GM12878 (cell line): Measurements from ENCODE around the gene GLS. TPM values are rescaled to one million over a fixed set of nuclear protein-coding genes. Genes with fewer than 3 reads are reported as not detected.

Experiments
- ATAC-seq: fragments of 200-7000 bp; cut with Tn5 transposase; 3 replicates; pipeline ENCODE4 v1.9.1; 2020; ENCODE audit warnings: mild to moderate bottlenecking, moderate library complexity
- BruUV-seq: library from RNA; stranded (reverse); fragments of 400-500 nt; replicated peaks from 2 replicates; lab custom pipeline; 2021; lab: Mats Ljungman, UMichigan
- CTCF ChIA-PET: fragments of 300-600 bp; sonication (Branson Sonifier 250); formaldehyde crosslinking; extraction: SDS; loops from one replicate; lab custom pipeline; 2021; ENCODE audit warnings: inconsistent platforms; lab: Yijun Ruan, JAX
- POLR2A ChIA-PET: fragments of 350-600 bp; formaldehyde crosslinking; extraction: SDS; loops from one replicate; lab custom pipeline; 2021; ENCODE audit warnings: inconsistent platforms; lab: Charles Lee
- RAD21 ChIA-PET: fragments of 300-600 bp; sonication (Branson Sonifier 250); formaldehyde crosslinking; loops from one replicate; lab custom pipeline; 2023; ENCODE audit warnings: antibody characterized with exemption; ENCODE audit not compliant: unreplicated experiment; lab: Charles Lee
- SMC1A ChIA-PET: fragments of 300-600 bp; sonication (Branson Sonifier 250); formaldehyde crosslinking; loops from one replicate; lab custom pipeline; 2023; ENCODE audit not compliant: unreplicated experiment, uncharacterized antibody; lab: Charles Lee
- DNase-seq: peaks from one replicate; pipeline ENCODE4 v3.0.0-alpha.2; 2011; ENCODE audit warnings: low read depth, low spot score
- FAIRE-seq: peaks from 3 replicates; lab custom pipeline; 2011; peaks lifted over from hg19 to GRCh38; lab: Jason Lieb, UNC
- H2AFZ ChIP-seq: 2 replicates; pipeline ENCODE4 v1.6.0; 2011; ENCODE audit warnings: low read depth, low read length, control low read depth; ENCODE audit not compliant: control insufficient read depth
- H3K27ac ChIP-seq: 2 replicates; pipeline ENCODE4 v1.5.1; 2011; ENCODE audit warnings: control low read depth; ENCODE audit not compliant: control insufficient read depth, insufficient read depth
- H3K27me3 ChIP-seq, 2 experiments: replicated peaks in 1 of 2; 2 replicates each; pipeline versions ENCODE4 v1.6.0 to v1.6.1; 2011; ENCODE audit warnings: low read length in 1 of 2; ENCODE audit not compliant: control insufficient read depth in 2 of 2, insufficient read depth in 2 of 2
- H3K36me3 ChIP-seq, 2 experiments: 2 replicates each; pipeline ENCODE4 v1.5.1; 2011; ENCODE audit warnings: low read length in 1 of 2; ENCODE audit not compliant: control insufficient read depth in 2 of 2, insufficient read depth in 2 of 2
- H3K4me1 ChIP-seq: 2 replicates; pipeline ENCODE4 v1.6.1; 2011; ENCODE audit warnings: mild to moderate bottlenecking, low read length, moderate library complexity, mixed read lengths; ENCODE audit not compliant: control insufficient read depth, insufficient read depth
- H3K4me2 ChIP-seq: 2 replicates; pipeline ENCODE4 v1.6.0; 2011; ENCODE audit warnings: control low read depth; ENCODE audit not compliant: control insufficient read depth, insufficient read depth
- H3K4me3 ChIP-seq: fragments of 200-600 bp; sonication (generic); 2 replicates; pipeline ENCODE4 v1.5.1; 2016
- H3K79me2 ChIP-seq: 2 replicates; pipeline ENCODE4 v1.6.0; 2011; ENCODE audit warnings: low read length; ENCODE audit not compliant: control insufficient read depth, insufficient read depth
- H3K9ac ChIP-seq: 2 replicates; pipeline ENCODE4 v1.8.0; 2011; ENCODE audit warnings: low read length, control low read depth, mixed read lengths; ENCODE audit not compliant: control insufficient read depth, insufficient read depth
- H3K9me3 ChIP-seq: replicated peaks from 3 replicates; pipeline ENCODE4 v1.5.1; 2011; ENCODE audit warnings: mild to moderate bottlenecking, low read length; ENCODE audit not compliant: control insufficient read depth, insufficient read depth
- H4K20me1 ChIP-seq: 2 replicates; pipeline ENCODE4 v1.6.0; 2011; ENCODE audit not compliant: control insufficient read depth, insufficient read depth
- HDAC2 ChIP-seq: fragments of 200-600 bp; sonication (generic); IDR thresholded peaks from 2 replicates; pipeline ENCODE4 v1.6.1; 2017
- MXI1 ChIP-seq: fragments of 150-350 bp; IDR thresholded peaks from 2 replicates; pipeline ENCODE4 v1.6.1; 2011; ENCODE audit warnings: low read depth, mild to moderate bottlenecking, inconsistent platforms, low read length, improper control_type of control experiment
- NBN ChIP-seq: fragments of 450-650 bp; IDR thresholded peaks from 2 replicates; pipeline ENCODE4 v1.6.1; 2016
- NR2C1 ChIP-seq: fragments of 450-650 bp; IDR thresholded peaks from 2 replicates; pipeline ENCODE4 v1.6.1; 2017; ENCODE audit warnings: antibody characterized with exemption, mild to moderate bottlenecking, moderate library complexity
- POLR2A ChIP-seq: IDR thresholded peaks from 2 replicates; pipeline ENCODE4 v1.6.1; 2011; ENCODE audit warnings: low read depth, mild to moderate bottlenecking, low read length
- POLR2AphosphoS5 ChIP-seq: IDR thresholded peaks from 2 replicates; pipeline ENCODE4 v1.6.1; 2011; ENCODE audit warnings: mild to moderate bottlenecking, low read length, inconsistent platforms
- SMAD5 ChIP-seq: IDR thresholded peaks from 2 replicates; pipeline ENCODE4 v1.6.1; 2016; ENCODE audit warnings: antibody characterized with exemption, low read depth
- SRF ChIP-seq, 2 experiments: IDR thresholded peaks; 2 replicates each; pipeline ENCODE4 v1.6.1; 2011; ENCODE audit warnings: low read depth in 2 of 2, low read length in 2 of 2, mild to moderate bottlenecking in 1 of 2, moderate library complexity in 1 of 2
- SUPT20H ChIP-seq: IDR thresholded peaks from 2 replicates; pipeline ENCODE4 v1.6.1; 2011; ENCODE audit warnings: low read depth, mild to moderate bottlenecking, low read length, moderate library complexity, borderline replicate concordance; ENCODE audit not compliant: control insufficient read depth
- ZNF24 ChIP-seq: fragments of 450-650 bp; IDR thresholded peaks from 2 replicates; pipeline ENCODE4 v1.6.1; 2017; ENCODE audit warnings: antibody characterized with exemption, mild to moderate bottlenecking
- WGBS: methylation state at CpG from one replicate; pipeline ENCODE4 v1.1.6; 2016; ENCODE audit warnings: low lambda C conversion rate; ENCODE audit not compliant: insufficient replicate concordance, insufficient coverage; ENCODE audit errors: missing lambda C conversion rate; 5-methylcytosine and 5-hydroxymethylcytosine counted together
- in situ Hi-C: fragments of 300-500 bp; cut with MboI; formaldehyde crosslinking; loops from 9 replicates; pipeline ENCODE4 v1.14.3; 2018; ENCODE audit warnings: mixed read lengths
- intact Hi-C: fragments of 100-400 bp; cut with micrococcal nuclease; formaldehyde crosslinking; loops from one replicate; pipeline ENCODE4 v1.14.2; 2022; ENCODE audit not compliant: unreplicated experiment
- polyA plus RNA-seq, 11 experiments: library from polyadenylated mRNA; depleted of rRNA in 4 of 11; unstranded in 6 of 11; stranded (reverse) in 5 of 11; fragments of >200 nt; fragmentation: Nextera tagmentation in 4 of 11; fragmentation: Illumina TruSeq in 1 of 11; extraction: Ambion mirVana in 4 of 11; extraction: Trizol in 1 of 11; gene quantifications; 1 replicate in 1 of 11; 2 replicates in 10 of 11; pipeline versions ENCODE4 v1.2.1 to v1.2.3, GENCODE V29; 2011 to 2016; ENCODE audit warnings: inconsistent platforms in 2 of 11, missing spikeins in 2 of 11, low read depth in 1 of 11
- total RNA-seq, 4 experiments: library from RNA; depleted of rRNA in 3 of 4; stranded (reverse); fragments of >200 nt in 3 of 4; fragmentation: Illumina TruSeq in 1 of 4; extraction: Trizol in 1 of 4; gene quantifications; 2 replicates each; pipeline versions ENCODE4 v1.2.1 to v1.2.3, GENCODE V29; 2013 to 2021
- TF ChIP-seq, protein P1 (sequence below): IDR thresholded peaks from 2 replicates; pipeline ENCODE4 v1.6.1; 2011; ENCODE audit warnings: borderline replicate concordance, low read depth, mild to moderate bottlenecking, moderate library complexity, low read length; ENCODE audit not compliant: insufficient read depth, poor library complexity, severe bottlenecking
- TF ChIP-seq, protein P2 (sequence below): fragments of 450-650 bp; formaldehyde crosslinking; IDR thresholded peaks from 2 replicates; pipeline ENCODE4 v1.5.0; 2022; ENCODE audit warnings: mild to moderate bottlenecking, missing genetic modification characterization
- TF ChIP-seq, protein P3 (sequence below): fragments of 150-350 bp; IDR thresholded peaks from 2 replicates; pipeline ENCODE4 v1.6.1; 2016; ENCODE audit warnings: low read depth, low read length

Gene GLS
- total and polyA plus RNA-seq, 10 of the 15 experiments (the other 5 are each of a cell fraction or from before 2014, with no cell fraction given), result 15.7 to 145 (median 70.8) TPM

DNA sequence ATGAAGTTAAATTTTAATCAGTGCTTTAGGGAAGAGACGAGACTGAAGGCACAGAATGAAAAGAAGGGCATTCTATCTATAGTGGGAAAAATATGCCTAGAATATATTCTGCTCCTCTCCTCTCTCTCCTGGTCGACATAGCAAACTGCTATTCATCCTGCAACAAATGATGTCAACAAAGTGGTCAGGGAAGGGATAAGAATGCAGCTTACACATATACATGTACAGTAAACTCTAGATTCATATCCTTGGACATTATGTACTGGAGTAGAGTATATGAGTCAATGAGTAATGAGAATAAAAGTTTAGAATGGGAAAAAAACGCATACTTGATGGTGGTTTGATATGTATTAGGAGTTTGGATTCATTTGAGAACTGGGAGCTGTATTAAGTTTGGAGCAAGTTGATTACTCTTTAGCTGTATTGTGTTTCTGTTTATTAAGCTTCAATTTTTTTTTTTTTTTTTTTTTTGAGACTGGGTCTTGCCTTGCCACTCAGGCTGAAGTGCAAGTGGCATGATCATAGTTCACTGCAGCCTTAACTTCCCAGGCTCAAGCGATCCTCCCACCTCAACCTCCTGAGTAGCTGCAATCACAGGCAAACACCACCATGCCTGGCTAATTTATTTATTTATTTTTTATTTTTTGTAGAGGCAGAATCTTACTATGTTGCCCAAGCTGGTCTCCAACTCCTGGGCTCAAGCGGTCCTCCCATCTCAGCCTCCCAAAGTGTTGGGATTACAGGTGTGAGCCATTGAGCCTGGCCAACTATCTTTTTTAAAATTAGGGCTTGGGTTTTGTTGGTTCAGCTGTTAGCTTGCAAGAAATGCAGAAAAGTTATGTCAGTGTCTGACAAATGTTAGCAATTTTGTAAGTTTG is 79.5 kb downstream of the GLS start:
- H3K4me2 ChIP-seq, result no peak overlapping the region
- peak; percentile 13 for ATAC-seq
- H2AFZ ChIP-seq, result no peak overlapping the region
- no peaks in the 10 kb centered on the region for H3K79me2 ChIP-seq
- H4K20me1 ChIP-seq, result no peaks in the 10 kb centered on the region
- H3K4me1 ChIP-seq, result no peaks in the 10 kb centered on the region
- DNase-seq, result no peak
- no peak for FAIRE-seq
- POLR2A ChIA-PET, result interaction anchor here (0.6 to 0.7 kb wide), 3 partner anchors 52 to 88 kb away, joined by 3 to 7 read pairs (median 6); no protein-coding TSS in a partner anchor
- SMC1A ChIA-PET, result interaction anchor here (0.6 to 1.7 kb wide), 12 partner anchors 9 to 329 kb away, joined by 3 to 8 read pairs (median 4); no protein-coding TSS in a partner anchor
- no peak overlapping the region for H3K9ac ChIP-seq
- no peak overlapping the region for H3K27ac ChIP-seq
- CTCF ChIA-PET, result interaction anchor here (0.7 to 2.6 kb wide), 5 partner anchors 8 to 110 kb away, joined by 3 to 10 read pairs (median 3); no protein-coding TSS in a partner anchor
- intact Hi-C loops, result loop anchor here (5.0 kb wide), 1 partner anchor 108 kb away; no protein-coding TSS in a partner anchor
- BruUV-seq, result no TSS peak
- RAD21 ChIA-PET, result interaction anchor here (1.5 kb wide), 1 partner anchor 110 kb away, joined by 3 read pairs; no protein-coding TSS in a partner anchor
- H3K36me3 ChIP-seq, result peaks cover 5 to 21% of the 10 kb centered on the region in 2 experiments
- H3K4me3 ChIP-seq, result no peak overlapping the region
- H3K27me3 ChIP-seq, result no peaks in the 10 kb centered on the region
- WGBS, result 95% methylated on average over 5 of the region's 5 CpGs
- in situ Hi-C loops, result no loop called here
- no peaks in the 10 kb centered on the region for H3K9me3 ChIP-seq
- TF ChIP-seq HDAC2 (no peak), MXI1 (no peak), NR2C1 (no peak), POLR2A (peak; percentile 70), NBN (no peak), SUPT20H (no peak), SRF (IDR thresholded peaks at IDR 0.05; ENCODE audit: low read depth in 2 of 2, low read length in 2 of 2) (no peak), POLR2AphosphoS5 (peak; percentile 74), ZNF24 (no peak), SMAD5 (no peak; the same call in 1 of the 2 replicates)
- TF ChIP-seq, protein P1, sequence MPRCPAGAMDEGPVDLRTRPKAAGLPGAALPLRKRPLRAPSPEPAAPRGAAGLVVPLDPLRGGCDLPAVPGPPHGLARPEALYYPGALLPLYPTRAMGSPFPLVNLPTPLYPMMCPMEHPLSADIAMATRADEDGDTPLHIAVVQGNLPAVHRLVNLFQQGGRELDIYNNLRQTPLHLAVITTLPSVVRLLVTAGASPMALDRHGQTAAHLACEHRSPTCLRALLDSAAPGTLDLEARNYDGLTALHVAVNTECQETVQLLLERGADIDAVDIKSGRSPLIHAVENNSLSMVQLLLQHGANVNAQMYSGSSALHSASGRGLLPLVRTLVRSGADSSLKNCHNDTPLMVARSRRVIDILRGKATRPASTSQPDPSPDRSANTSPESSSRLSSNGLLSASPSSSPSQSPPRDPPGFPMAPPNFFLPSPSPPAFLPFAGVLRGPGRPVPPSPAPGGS, result peak; percentile 28
- TF ChIP-seq, protein P2, sequence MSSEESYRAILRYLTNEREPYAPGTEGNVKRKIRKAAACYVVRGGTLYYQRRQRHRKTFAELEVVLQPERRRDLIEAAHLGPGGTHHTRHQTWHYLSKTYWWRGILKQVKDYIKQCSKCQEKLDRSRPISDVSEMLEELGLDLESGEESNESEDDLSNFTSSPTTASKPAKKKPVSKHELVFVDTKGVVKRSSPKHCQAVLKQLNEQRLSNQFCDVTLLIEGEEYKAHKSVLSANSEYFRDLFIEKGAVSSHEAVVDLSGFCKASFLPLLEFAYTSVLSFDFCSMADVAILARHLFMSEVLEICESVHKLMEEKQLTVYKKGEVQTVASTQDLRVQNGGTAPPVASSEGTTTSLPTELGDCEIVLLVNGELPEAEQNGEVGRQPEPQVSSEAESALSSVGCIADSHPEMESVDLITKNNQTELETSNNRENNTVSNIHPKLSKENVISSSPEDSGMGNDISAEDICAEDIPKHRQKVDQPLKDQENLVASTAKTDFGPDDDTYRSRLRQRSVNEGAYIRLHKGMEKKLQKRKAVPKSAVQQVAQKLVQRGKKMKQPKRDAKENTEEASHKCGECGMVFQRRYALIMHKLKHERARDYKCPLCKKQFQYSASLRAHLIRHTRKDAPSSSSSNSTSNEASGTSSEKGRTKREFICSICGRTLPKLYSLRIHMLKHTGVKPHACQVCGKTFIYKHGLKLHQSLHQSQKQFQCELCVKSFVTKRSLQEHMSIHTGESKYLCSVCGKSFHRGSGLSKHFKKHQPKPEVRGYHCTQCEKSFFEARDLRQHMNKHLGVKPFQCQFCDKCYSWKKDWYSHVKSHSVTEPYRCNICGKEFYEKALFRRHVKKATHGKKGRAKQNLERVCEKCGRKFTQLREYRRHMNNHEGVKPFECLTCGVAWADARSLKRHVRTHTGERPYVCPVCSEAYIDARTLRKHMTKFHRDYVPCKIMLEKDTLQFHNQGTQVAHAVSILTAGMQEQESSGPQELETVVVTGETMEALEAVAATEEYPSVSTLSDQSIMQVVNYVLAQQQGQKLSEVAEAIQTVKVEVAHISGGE (CRISPR knock-in tag), result no peak
- TF ChIP-seq, protein P3, sequence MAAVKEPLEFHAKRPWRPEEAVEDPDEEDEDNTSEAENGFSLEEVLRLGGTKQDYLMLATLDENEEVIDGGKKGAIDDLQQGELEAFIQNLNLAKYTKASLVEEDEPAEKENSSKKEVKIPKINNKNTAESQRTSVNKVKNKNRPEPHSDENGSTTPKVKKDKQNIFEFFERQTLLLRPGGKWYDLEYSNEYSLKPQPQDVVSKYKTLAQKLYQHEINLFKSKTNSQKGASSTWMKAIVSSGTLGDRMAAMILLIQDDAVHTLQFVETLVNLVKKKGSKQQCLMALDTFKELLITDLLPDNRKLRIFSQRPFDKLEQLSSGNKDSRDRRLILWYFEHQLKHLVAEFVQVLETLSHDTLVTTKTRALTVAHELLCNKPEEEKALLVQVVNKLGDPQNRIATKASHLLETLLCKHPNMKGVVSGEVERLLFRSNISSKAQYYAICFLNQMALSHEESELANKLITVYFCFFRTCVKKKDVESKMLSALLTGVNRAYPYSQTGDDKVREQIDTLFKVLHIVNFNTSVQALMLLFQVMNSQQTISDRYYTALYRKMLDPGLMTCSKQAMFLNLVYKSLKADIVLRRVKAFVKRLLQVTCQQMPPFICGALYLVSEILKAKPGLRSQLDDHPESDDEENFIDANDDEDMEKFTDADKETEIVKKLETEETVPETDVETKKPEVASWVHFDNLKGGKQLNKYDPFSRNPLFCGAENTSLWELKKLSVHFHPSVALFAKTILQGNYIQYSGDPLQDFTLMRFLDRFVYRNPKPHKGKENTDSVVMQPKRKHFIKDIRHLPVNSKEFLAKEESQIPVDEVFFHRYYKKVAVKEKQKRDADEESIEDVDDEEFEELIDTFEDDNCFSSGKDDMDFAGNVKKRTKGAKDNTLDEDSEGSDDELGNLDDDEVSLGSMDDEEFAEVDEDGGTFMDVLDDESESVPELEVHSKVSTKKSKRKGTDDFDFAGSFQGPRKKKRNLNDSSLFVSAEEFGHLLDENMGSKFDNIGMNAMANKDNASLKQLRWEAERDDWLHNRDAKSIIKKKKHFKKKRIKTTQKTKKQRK, result no peak
